Osteoblast (primary cell): ENCODE measurements around the gene BCAS3. TPM values are rescaled to one million over a fixed set of nuclear protein-coding genes. Genes with fewer than 3 reads are reported as not detected.
"Not testable (repeated sequence)": the region's sequence is repeated elsewhere in the genome, so short reads cannot be mapped to it uniquely, and the experiment has no call there.

ENCODE experiments used
- DNase-seq: peaks from one replicate; pipeline ENCODE4 v3.0.0; 2011; ENCODE audit warnings: low spot score, mixed read lengths; ENCODE audit not compliant: insufficient read length; ENCODE audit errors: missing footprints
- H2AFZ ChIP-seq: 2 replicates; pipeline ENCODE4 v1.6.0; 2011; ENCODE audit warnings: mild to moderate bottlenecking, low read length
- H3K27ac ChIP-seq: 2 replicates; pipeline ENCODE4 v1.5.1; 2011; ENCODE audit warnings: mild to moderate bottlenecking, low read depth, low read length, moderate library complexity
- H3K27me3 ChIP-seq: 2 replicates; pipeline ENCODE4 v1.6.0; 2012; ENCODE audit warnings: mild to moderate bottlenecking, control low read depth, inconsistent platforms, low read length, moderate library complexity; ENCODE audit not compliant: insufficient read depth
- H3K36me3 ChIP-seq: 2 replicates; pipeline ENCODE4 v1.5.1; 2011; ENCODE audit warnings: mild to moderate bottlenecking, low read length, control low read depth, moderate library complexity; ENCODE audit not compliant: insufficient read depth
- H3K4me1 ChIP-seq: 2 replicates; pipeline ENCODE4 v1.5.1; 2011; ENCODE audit warnings: mild to moderate bottlenecking, low read length, control low read depth, moderate library complexity; ENCODE audit not compliant: insufficient read depth
- H3K4me2 ChIP-seq: 2 replicates; pipeline ENCODE4 v1.6.0; 2011; ENCODE audit warnings: mild to moderate bottlenecking, low read length; ENCODE audit not compliant: insufficient read depth
- H3K4me3 ChIP-seq: fragments of 200-600 bp; sonication (generic); 3 replicates; pipeline ENCODE4 v1.5.1; 2012; ENCODE audit warnings: mild to moderate bottlenecking, low read length, inconsistent platforms; ENCODE audit not compliant: insufficient read depth
- H3K79me2 ChIP-seq: 2 replicates; pipeline ENCODE4 v1.6.0; 2012; ENCODE audit warnings: mild to moderate bottlenecking, low read length, control low read depth, inconsistent platforms; ENCODE audit not compliant: insufficient read depth
- H3K9me3 ChIP-seq: 2 replicates; pipeline ENCODE4 v1.5.1; 2011; ENCODE audit warnings: low read depth, low read length, control low read depth
- H4K20me1 ChIP-seq: 2 replicates; pipeline ENCODE4 v1.6.0; 2012; ENCODE audit warnings: mild to moderate bottlenecking, low read length, control low read depth; ENCODE audit not compliant: insufficient read depth
- CTCF ChIP-seq: IDR thresholded peaks from 2 replicates; pipeline ENCODE4 v1.5.1; 2011; ENCODE audit warnings: mild to moderate bottlenecking, low read depth, low read length, moderate library complexity; ENCODE audit errors: extremely low read depth
- total RNA-seq: library from RNA; depleted of rRNA; stranded (reverse); fragments of >200 nt; gene quantifications from 2 replicates; pipeline ENCODE4 v1.2.3, GENCODE V29; 2012

Gene BCAS3
- total RNA-seq, 1 donor = 31.5 TPM

- no peak overlapping the region for H3K4me3 ChIP-seq
- H3K79me2 ChIP-seq = peaks cover 3% of the 10 kb centered on the region
- H3K4me1 ChIP-seq = no peaks in the 10 kb centered on the region
- peaks cover 4% of the 10 kb centered on the region for H3K36me3 ChIP-seq
- no peak for TF ChIP-seq CTCF
- no peaks in the 10 kb centered on the region for H3K9me3 ChIP-seq
- DNase-seq = no peak
- H3K27ac ChIP-seq = no peak overlapping the region
- H3K27me3 ChIP-seq = no peaks in the 10 kb centered on the region
- H2AFZ ChIP-seq = no peak overlapping the region
- no peaks in the 10 kb centered on the region for H4K20me1 ChIP-seq
- no peak overlapping the region for H3K4me2 ChIP-seq
Measured at GRCh38 chr17:60659156-60659555, 18.5 kb upstream of the BCAS3 start.

GRCh38 chr17:60661489-60661888 is 16.2 kb upstream of the BCAS3 start:
- H2AFZ ChIP-seq = no peak overlapping the region
- H3K9me3 ChIP-seq = no peaks in the 10 kb centered on the region
- no peak overlapping the region for H3K4me3 ChIP-seq
- H4K20me1 ChIP-seq = no peaks in the 10 kb centered on the region
- no peaks in the 10 kb centered on the region for H3K27me3 ChIP-seq
- no peak overlapping the region for H3K27ac ChIP-seq
- H3K36me3 ChIP-seq = peaks cover 10% of the 10 kb centered on the region
- DNase-seq = no peak
- H3K4me1 ChIP-seq = no peaks in the 10 kb centered on the region
- no peak for TF ChIP-seq CTCF
- H3K79me2 ChIP-seq = no peaks in the 10 kb centered on the region
- no peak overlapping the region for H3K4me2 ChIP-seq

GRCh38 chr17:60664022-60664421 is 13.6 kb upstream of the BCAS3 start:
- H2AFZ ChIP-seq = no peak overlapping the region
- no peaks in the 10 kb centered on the region for H3K4me1 ChIP-seq
- no peak for DNase-seq
- no peak overlapping the region for H3K4me2 ChIP-seq
- H3K4me3 ChIP-seq = no peak overlapping the region
- peaks cover 6% of the 10 kb centered on the region for H3K36me3 ChIP-seq
- no peak overlapping the region for H3K27ac ChIP-seq
- no peak for TF ChIP-seq CTCF
- H3K79me2 ChIP-seq = no peaks in the 10 kb centered on the region
- H3K9me3 ChIP-seq = no peaks in the 10 kb centered on the region
- H3K27me3 ChIP-seq = no peaks in the 10 kb centered on the region
- no peaks in the 10 kb centered on the region for H4K20me1 ChIP-seq

- DNase-seq = no peak
- H3K27ac ChIP-seq = no peak overlapping the region
Measured at GRCh38 chr17:60665602-60666001, 12.0 kb upstream of the BCAS3 start.

GRCh38 chr17:60668741-60669140 is 8.9 kb upstream of the BCAS3 start:
- H3K4me2 ChIP-seq, H3K27ac ChIP-seq, H3K4me1 ChIP-seq, H3K4me3 ChIP-seq, H3K79me2 ChIP-seq, DNase-seq, H4K20me1 ChIP-seq, H3K9me3 ChIP-seq, H3K36me3 ChIP-seq, H3K27me3 ChIP-seq, H2AFZ ChIP-seq: not testable (repeated sequence)

More at GRCh38 chr17:60665602-60666001, 12.0 kb upstream of the BCAS3 start:
- Histone ChIP-seq H4K20me1 (no peaks in the 10 kb centered on the region), H3K27me3 (no peaks in the 10 kb centered on the region), H2AFZ (no peak overlapping the region), H3K79me2 (no peaks in the 10 kb centered on the region), H3K4me3 (no peak overlapping the region), H3K4me2 (no peak overlapping the region), H3K4me1 (no peaks in the 10 kb centered on the region), H3K36me3 (peaks cover 6% of the 10 kb centered on the region), H3K9me3 (no peaks in the 10 kb centered on the region)
- TF ChIP-seq CTCF = no peak
